Bronchus fibroblast of lung (primary cell): ENCODE results near the gene RPS4Y2. TPM values are rescaled to one million over a fixed set of nuclear protein-coding genes. Genes with fewer than 3 reads are reported as not detected.

Experiments used
- total RNA-seq: library from RNA; depleted of rRNA; stranded (reverse); fragments of >200 nt; gene quantifications from 2 replicates; pipeline ENCODE4 v1.2.3, GENCODE V29; 2015

RPS4Y2 gene
- not detected in 2 replicates for total RNA-seq

DNA sequence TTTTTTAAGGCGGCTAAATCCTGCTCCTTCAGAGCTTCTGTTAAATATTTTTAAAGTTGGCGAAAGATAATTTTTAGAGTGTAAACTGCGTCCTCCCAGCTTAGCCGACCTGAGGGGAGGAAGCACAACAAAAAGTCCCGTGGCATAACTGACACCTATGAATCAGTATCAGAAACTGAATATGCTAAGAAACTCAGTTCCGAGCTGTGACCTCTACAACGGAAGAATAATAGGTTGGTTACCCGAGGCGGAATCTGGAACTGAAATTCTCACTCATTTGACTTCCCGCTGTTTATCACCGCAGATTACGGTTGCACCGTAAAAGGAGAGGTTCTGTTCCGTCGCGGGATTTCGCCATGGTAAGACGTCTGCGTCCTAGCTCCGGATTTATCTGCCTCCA lies at the start of gene RPS4Y2:
Gene RPS4Y2, plus strand, starts transcription at position 301 of the 400 bp plus-strand sequence. Its CDS starts 56 bp downstream, at position 357.

Other genes starting within 250 kb of the RPS4Y2 start
- gene EIF1AY, start 180.3 kb upstream of the RPS4Y2 start, total RNA-seq: 13.5 and 24.2 TPM in 2 replicates